Activated CD4-positive, alpha-beta T cell treated with anti-CD3 and anti-CD28 coated beads, Interleukin-2, amount 50 U/mL, for 1 hour (primary cell): ENCODE measurements around the gene TFPI.

Experiments
- DNase-seq: peaks from one replicate; pipeline ENCODE4 v3.0.0-alpha.2; 2020

Gene TFPI

GRCh38 chr2:187503700-187504099, 50.5 kb downstream of the TFPI start:
- DNase-seq, result no peak

GRCh38 chr2:187502467-187502866, 51.8 kb downstream of the TFPI start:
- no peak for DNase-seq

DNA sequence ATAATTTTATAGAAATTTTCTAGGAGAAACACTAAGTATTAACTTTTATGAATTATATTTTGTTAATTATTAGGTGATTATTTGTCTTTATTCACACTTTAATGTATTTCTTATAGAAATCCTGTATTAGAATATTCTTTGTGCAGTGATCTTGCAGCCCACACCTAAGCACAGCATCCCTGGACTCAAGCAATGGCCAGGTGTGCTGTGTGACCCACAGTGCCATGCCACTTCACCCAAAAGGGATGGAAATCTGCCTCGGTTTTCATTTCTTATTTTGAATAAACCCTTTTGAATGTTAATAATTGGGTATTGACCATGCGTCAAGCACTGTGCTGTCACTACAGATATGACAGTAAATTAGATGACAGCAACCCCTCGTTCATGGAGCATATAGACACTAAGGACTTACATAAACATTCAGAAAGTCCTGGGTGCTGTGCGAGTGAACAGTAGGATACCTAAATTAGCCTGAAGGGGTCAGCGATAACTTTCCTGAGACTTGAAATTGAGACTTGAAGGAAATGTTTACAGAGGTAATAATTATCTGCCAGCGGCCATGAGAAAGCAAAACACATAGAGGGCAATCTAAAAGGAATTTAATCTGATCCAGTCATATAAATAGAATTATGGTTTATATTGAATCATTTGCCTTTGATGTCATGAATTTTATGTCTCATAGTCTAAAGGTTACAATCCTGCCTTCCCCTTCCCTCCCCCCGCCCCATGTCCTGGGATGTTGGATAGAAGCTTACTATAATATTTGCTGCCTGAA, 53.5 kb downstream of the TFPI start:
- no peak for DNase-seq

DNA sequence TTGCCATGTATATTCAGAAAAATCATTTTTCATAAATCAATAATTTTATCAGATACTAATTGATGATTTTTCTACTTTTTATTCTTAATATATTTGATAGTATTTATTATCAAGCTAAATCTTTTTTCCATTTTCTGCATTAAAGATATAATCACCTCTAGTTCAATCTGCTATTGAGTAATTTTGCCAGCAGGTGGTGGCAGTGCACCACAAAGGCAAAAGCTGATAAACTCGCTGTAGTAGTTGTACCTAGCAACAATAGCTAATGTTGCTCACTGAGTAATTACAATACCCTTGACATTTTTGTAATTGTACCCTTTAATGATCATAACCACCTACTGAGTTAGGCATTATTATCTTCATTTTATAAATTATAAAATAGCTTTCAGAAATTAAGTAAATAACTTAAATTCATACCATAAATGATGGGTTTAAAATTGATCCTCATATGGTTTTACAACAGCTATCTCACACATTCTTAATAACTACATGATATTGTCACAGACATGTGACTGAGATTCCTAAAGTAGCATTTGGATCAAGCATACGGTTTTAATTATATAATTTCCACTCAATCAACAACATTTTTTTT, 54.2 kb downstream of the TFPI start:
- no peak for DNase-seq

- DNase-seq, result no peak
Measured at GRCh38 chr2:187497858-187498463, 56.3 kb downstream of the TFPI start.

DNA sequence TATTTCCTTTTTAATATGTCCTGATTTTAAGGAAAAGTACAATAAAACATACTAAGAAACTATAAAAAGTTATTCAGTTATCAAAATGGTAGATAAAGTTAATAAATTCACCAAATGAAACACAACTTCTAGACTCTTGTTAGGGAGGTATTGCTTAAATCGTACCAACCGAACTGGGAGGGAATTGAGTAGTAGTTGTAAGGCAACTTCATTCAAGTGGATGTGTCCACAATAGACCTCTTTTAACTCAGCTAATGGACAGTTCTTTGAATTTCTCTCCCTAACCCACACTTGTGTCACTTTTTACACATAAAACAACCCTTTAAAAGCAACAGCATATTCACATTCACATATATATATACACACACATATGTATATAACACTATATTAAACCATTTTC, 57.1 kb downstream of the TFPI start:
- no peak for DNase-seq

DNA sequence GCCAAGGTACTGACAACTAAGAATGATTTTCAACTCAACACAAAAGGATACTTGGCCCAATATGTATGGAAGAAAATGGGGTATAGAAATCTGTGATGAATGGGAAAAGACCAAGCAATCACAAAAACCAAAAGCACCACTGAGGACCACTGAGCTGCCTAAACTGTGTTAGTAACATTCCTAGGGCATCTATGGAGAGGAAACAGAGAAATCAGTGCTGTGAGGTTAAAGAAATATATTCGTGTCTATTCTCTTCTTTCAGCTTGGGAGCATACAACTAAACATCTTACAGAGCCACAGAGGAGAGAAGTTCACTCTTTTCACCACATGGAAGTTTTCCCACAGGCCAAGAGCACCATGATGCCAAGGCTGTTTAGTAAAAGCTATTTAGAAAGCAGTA, 58.9 kb downstream of the TFPI start:
- no peak for DNase-seq

DNA sequence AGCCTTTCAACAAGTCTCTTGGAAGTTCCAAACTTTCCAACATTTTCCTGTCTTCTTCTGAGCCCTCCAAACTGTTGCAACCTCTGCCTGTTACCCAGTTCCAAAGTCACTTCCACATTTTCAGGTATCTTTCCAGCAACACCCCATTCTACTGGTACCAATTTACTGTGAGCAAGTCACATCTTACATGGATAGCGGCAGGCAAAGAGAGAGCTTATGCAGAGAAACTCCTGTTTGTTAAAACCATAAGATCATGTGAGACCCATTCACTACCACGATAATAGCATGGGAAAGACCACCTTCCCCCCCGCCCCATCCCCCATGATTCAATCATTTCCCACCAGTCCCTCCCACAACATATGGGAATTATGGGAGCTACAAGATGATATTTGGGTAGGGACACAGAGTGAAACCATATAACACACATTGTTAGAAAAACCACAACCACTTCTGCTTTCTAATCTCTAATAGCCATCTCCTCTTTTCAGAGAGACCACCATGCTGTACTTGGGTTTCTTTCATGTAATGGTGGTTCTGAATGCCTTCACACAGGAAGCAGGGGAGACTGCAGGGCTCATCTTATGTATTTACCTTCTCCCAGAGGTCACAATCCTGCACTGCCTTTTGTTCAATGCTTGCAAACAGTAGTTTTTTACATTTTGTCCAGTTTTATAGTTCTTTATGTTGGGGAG, 60.2 kb downstream of the TFPI start:
- no peak for DNase-seq

- no peak for DNase-seq
Measured at GRCh38 chr2:187493180-187493579, 61.1 kb downstream of the TFPI start.

DNA sequence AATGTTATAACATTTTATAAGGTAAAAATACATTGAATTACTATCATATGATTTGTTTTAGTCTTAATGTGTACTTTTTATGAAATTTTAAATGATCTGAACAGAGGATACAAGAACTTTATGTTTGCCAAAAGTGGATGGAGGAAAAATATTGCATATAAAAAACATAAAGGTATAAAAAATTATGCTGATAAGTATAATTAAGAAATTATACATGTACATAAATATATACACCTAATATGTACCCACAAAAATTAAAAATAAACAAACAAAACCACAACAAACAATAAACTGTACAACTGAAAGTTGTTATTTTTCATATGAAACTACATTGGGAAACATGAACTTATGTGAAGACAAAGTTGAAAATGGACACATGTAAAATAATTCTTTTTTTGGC, 68.0 kb downstream of the TFPI start:
- no peak for DNase-seq

DNA sequence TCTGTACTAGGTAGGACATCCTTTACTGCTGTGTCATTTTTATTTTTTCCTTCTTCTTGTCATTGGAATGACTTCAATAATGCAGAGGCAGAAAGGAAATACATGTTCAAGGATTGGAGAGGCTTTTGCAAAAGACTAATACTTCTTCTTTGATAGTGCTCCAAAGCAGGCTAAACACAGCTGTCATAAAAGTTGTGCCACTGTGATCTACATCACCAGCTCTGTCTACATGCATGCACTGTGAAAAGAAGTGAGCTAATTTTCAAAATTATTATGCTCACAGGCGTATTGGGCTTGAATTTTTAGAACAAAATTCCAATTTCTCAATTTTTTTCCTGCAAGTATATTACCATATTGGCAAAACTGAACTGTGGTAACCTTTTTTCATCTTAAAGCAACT, 68.7 kb downstream of the TFPI start:
- no peak for DNase-seq

- DNase-seq, result no peak
Measured at GRCh38 chr2:187483537-187483936, 70.7 kb downstream of the TFPI start.

DNA sequence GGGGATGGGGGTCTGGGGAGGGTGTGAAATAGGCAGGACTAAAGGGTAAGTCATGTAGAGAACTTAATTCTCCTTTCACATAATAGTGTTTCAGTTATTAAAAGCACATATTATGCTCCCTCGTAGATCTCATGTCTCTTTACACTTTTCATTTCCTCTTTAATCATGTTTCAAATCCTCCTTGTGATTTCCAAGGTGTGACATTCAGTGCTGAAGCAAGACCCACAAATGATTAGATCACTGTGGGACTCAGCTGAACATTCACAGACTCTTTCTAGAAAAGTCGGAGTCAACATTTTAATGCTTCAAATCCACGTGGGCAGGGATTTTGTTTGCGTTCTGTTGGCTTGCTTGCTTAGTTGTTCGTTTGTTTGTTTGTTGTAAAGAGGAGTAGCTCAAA, 71.4 kb downstream of the TFPI start:
- DNase-seq, result no peak

GRCh38 chr2:187481543-187481942, 72.7 kb downstream of the TFPI start:
- no peak for DNase-seq

DNA sequence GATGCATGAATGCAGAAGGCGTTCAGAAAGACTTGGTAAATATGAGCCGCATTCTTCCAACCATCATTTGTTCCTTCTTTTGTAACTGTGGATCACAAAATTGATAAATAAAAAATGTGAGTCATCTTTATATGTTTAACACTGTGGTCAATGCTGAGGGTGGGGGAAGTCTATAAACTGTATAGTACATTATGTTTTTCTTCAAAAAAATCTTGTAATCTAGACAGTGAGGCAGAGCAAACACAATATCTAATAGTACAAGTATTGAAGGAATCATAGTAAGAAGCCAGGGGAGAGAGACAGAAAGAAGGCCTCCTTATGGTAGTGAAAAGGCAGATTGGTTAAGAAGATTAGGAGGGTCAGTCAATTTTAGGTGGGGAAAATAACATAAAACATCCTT, 75.5 kb downstream of the TFPI start:
- DNase-seq, result no peak

- DNase-seq, result no peak
Measured at GRCh38 chr2:187477051-187477450, 77.2 kb downstream of the TFPI start.

- DNase-seq, result no peak
Measured at GRCh38 chr2:187475499-187476248, 78.6 kb downstream of the TFPI start.

DNA sequence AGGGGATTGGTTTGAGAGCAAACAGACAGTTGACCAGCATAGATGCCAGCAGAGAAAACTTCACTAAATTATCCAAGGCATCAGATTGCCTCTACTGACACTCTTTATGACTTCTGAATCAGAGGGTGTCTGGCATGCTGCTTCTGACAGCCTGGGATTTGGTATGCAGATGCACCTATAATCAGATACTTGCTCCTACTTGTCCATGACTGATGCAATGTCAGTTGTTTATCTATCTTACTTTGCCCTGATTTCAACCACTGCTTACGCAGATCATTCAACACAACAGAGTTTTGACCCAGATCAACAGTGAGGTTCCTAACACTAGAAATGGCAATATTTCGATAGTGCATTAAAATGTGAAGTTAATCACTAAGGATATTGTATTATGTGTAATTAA, 83.5 kb downstream of the TFPI start:
- no peak for DNase-seq

DNA sequence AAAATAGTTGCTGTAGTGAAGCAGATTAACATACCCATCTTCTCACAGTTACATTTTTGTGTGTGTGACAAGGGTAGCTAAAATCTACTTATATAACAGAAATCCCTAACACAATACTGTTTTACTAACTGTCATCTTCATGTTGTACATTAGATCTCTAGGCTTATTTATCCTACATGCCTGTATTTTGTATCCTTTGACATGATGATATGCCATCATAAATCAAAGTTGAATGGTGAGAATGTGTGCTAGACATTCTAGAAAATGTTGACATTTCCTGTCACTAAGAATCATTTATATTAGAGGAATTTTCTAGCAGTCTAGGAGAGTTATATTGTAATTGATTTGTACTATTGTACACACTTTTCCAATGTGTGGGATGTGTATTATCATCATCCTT, 84.7 kb downstream of the TFPI start:
- DNase-seq, result no peak

GRCh38 chr2:187468262-187468661, 86.0 kb downstream of the TFPI start:
- DNase-seq, result no peak

- no peak for DNase-seq
Measured at GRCh38 chr2:187466129-187466792, 88.0 kb downstream of the TFPI start.

DNA sequence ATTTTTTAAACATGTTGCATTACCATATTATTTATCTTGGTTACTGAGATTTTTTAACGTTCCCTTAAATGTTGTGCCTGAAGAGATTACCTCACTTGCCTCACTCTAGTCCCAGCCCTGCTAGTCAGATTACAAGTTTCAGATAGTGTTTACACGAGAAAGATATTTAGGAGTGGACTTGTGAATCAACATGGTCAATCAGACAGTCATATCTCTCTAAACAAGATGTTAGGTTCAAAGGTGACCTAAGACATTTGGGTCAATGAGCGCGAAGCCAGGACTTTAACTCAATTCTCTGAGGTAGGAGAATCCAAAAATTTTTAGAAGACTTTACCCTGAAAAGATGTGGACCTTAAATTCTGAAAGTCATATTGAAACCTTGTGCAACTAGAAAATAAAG, 91.4 kb downstream of the TFPI start:
- no peak for DNase-seq
